H9 (cell line): ENCODE measurements around the gene EML1. TPM values are rescaled to one million over a fixed set of nuclear protein-coding genes. Genes with fewer than 3 reads are reported as not detected.

ENCODE experiments used
- DNase-seq: peaks from one replicate; pipeline ENCODE4 v3.0.0-alpha.2; 2017
- H2AFZ ChIP-seq: one replicate; pipeline ENCODE4 v1.6.1; 2013; ENCODE audit warnings: mild to moderate bottlenecking, low read length, control low read depth, moderate library complexity
- H2AK5ac ChIP-seq: 2 replicates; pipeline ENCODE4 v1.6.1; 2013; ENCODE audit warnings: low read length, control low read depth, mixed read lengths; ENCODE audit not compliant: insufficient read length
- H2BK120ac ChIP-seq: one replicate; pipeline ENCODE4 v1.6.1; 2013; ENCODE audit warnings: low read depth, mild to moderate bottlenecking, low read length, control low read depth, inconsistent platforms; ENCODE audit not compliant: poor library complexity, severe bottlenecking
- H2BK12ac ChIP-seq: 2 replicates; pipeline ENCODE4 v1.6.1; 2013; ENCODE audit warnings: low read length, control low read depth, mixed read lengths, low read depth; ENCODE audit not compliant: insufficient read length
- H2BK15ac ChIP-seq: 2 replicates; pipeline ENCODE4 v1.6.1; 2013; ENCODE audit warnings: low read depth, low read length, control low read depth
- H2BK20ac ChIP-seq: one replicate; pipeline ENCODE4 v1.6.1; 2013; ENCODE audit warnings: low read depth, mild to moderate bottlenecking, low read length, control low read depth, inconsistent platforms; ENCODE audit not compliant: poor library complexity, severe bottlenecking
- H2BK5ac ChIP-seq: 2 replicates; pipeline ENCODE4 v1.6.1; 2013; ENCODE audit warnings: low read length, control low read depth, mixed read lengths; ENCODE audit not compliant: insufficient read length
- H3K14ac ChIP-seq: 2 replicates; pipeline ENCODE4 v1.6.1; 2013; ENCODE audit warnings: low read length, control low read depth; ENCODE audit not compliant: insufficient read depth
- H3K18ac ChIP-seq: 2 replicates; pipeline ENCODE4 v1.6.1; 2013; ENCODE audit warnings: low read depth, mild to moderate bottlenecking, mixed read lengths, low read length, control low read depth; ENCODE audit not compliant: insufficient read length
- H3K23ac ChIP-seq: 2 replicates; pipeline ENCODE4 v1.6.1; 2013; ENCODE audit warnings: low read length, control low read depth, mixed read lengths, low read depth; ENCODE audit not compliant: insufficient read length
- H3K23me2 ChIP-seq: 2 replicates; pipeline ENCODE4 v1.6.1; 2013; ENCODE audit warnings: low read depth, mild to moderate bottlenecking, mixed read lengths, low read length, control low read depth; ENCODE audit not compliant: insufficient read length, poor library complexity, severe bottlenecking
- H3K27ac ChIP-seq: 2 replicates; pipeline ENCODE4 v1.5.1; 2013; ENCODE audit warnings: low read length, control low read depth, mixed read lengths, low read depth; ENCODE audit not compliant: insufficient read length
- H3K27me3 ChIP-seq: 2 replicates; pipeline ENCODE4 v1.6.1; 2013; ENCODE audit warnings: low read length, control low read depth, inconsistent platforms; ENCODE audit not compliant: insufficient read depth
- H3K4ac ChIP-seq: 2 replicates; pipeline ENCODE4 v1.6.1; 2013; ENCODE audit warnings: low read depth, mild to moderate bottlenecking, control low read depth, inconsistent platforms, low read length, moderate library complexity
- H3K4me1 ChIP-seq: 2 replicates; pipeline ENCODE4 v1.6.1; 2013; ENCODE audit warnings: low read length, control low read depth, inconsistent platforms; ENCODE audit not compliant: insufficient read depth
- H3K4me2 ChIP-seq: 2 replicates; pipeline ENCODE4 v1.6.1; 2013; ENCODE audit warnings: low read length, control low read depth, mixed read lengths; ENCODE audit not compliant: insufficient read length, insufficient read depth
- H3K56ac ChIP-seq: 2 replicates; pipeline ENCODE4 v1.6.1; 2013; ENCODE audit warnings: low read depth, mild to moderate bottlenecking, mixed read lengths, low read length, control low read depth; ENCODE audit not compliant: insufficient read length
- H3K79me1 ChIP-seq: 2 replicates; pipeline ENCODE4 v1.6.1; 2013; ENCODE audit warnings: low read depth, mild to moderate bottlenecking, moderate library complexity, low read length, control low read depth, inconsistent platforms; ENCODE audit not compliant: insufficient read depth, poor library complexity, severe bottlenecking
- H3K79me2 ChIP-seq: 2 replicates; pipeline ENCODE4 v1.6.1; 2013; ENCODE audit warnings: low read length, control low read depth, inconsistent platforms; ENCODE audit not compliant: insufficient read depth
- H3K9ac ChIP-seq: 2 replicates; pipeline ENCODE4 v1.6.1; 2013; ENCODE audit warnings: low read length, control low read depth, mixed read lengths; ENCODE audit not compliant: insufficient read length; ENCODE audit errors: extremely low read depth
- H3K9me3 ChIP-seq: one replicate; pipeline ENCODE4 v1.6.1; 2013; ENCODE audit warnings: low read depth, low read length, inconsistent platforms; ENCODE audit not compliant: control insufficient read depth
- H3T11ph ChIP-seq: one replicate; pipeline ENCODE4 v1.6.1; 2013; ENCODE audit warnings: mild to moderate bottlenecking, low read length, control low read depth, inconsistent platforms
- H4K20me1 ChIP-seq: one replicate; pipeline ENCODE4 v1.6.1; 2013; ENCODE audit not compliant: control insufficient read depth, insufficient read length, insufficient read depth
- H4K5ac ChIP-seq: 2 replicates; pipeline ENCODE4 v1.6.1; 2013; ENCODE audit warnings: low read depth, mild to moderate bottlenecking, mixed read lengths, low read length, control low read depth; ENCODE audit not compliant: insufficient read length
- H4K8ac ChIP-seq: replicated peaks from 2 replicates; pipeline ENCODE4 v1.6.1; 2013; ENCODE audit warnings: low read length, control low read depth, mixed read lengths, low read depth; ENCODE audit not compliant: insufficient read length
- H4K91ac ChIP-seq: 2 replicates; pipeline ENCODE4 v1.6.1; 2013; ENCODE audit warnings: low read depth, mild to moderate bottlenecking, moderate library complexity, mixed read lengths, low read length, control low read depth; ENCODE audit not compliant: insufficient read length
- H3K27ac Mint-ChIP-seq, 3 experiments: 2 replicates in 2 of 3; 3 replicates in 1 of 3; pipeline ENCODE4 v1.8.0; 2020 to 2021; ENCODE audit warnings: mixed read lengths in 3 of 3, mild to moderate bottlenecking in 1 of 3, moderate library complexity in 1 of 3
- H3K27me3 Mint-ChIP-seq: 2 replicates; pipeline ENCODE4 v1.8.0; 2021; ENCODE audit warnings: low read depth, mild to moderate bottlenecking, moderate library complexity, mixed read lengths
- H3K36me3 Mint-ChIP-seq, 3 experiments: 2 replicates in 2 of 3; 3 replicates in 1 of 3; pipeline ENCODE4 v1.8.0; 2020 to 2021; ENCODE audit warnings: low read depth in 3 of 3, mixed read lengths in 3 of 3; ENCODE audit not compliant: insufficient read depth in 1 of 3
- H3K4me1 Mint-ChIP-seq, 2 experiments: 2 replicates each; pipeline ENCODE4 v1.8.0; 2020; ENCODE audit warnings: mixed read lengths in 2 of 2
- H3K4me3 Mint-ChIP-seq, 2 experiments: 2 replicates in 1 of 2; 3 replicates in 1 of 2; pipeline ENCODE4 v1.8.0; 2020 to 2021; ENCODE audit warnings: mild to moderate bottlenecking in 2 of 2, mixed read lengths in 2 of 2, moderate library complexity in 1 of 2
- H3K9me3 Mint-ChIP-seq, 2 experiments: 2 replicates in 1 of 2; 3 replicates in 1 of 2; pipeline ENCODE4 v1.8.0; 2020; ENCODE audit warnings: mild to moderate bottlenecking in 2 of 2, mixed read lengths in 2 of 2, moderate library complexity in 1 of 2
- WGBS: extraction: QIAGEN DNeasy Blood & Tissue Kit; methylation state at CpG from one replicate; pipeline ENCODE4 v1.1.7; 2013; ENCODE audit warnings: missing lambda C conversion rate, low lambda C conversion rate, mixed read lengths; ENCODE audit not compliant: insufficient read length; ENCODE audit errors: extremely low coverage; 5-methylcytosine and 5-hydroxymethylcytosine counted together
- total RNA-seq: library from RNA; stranded (reverse); gene quantifications from 2 replicates; pipeline ENCODE4 v1.2.1, GENCODE V29; 2021
- TF ChIP-seq, protein P1 (sequence below): fragments of 200-600 bp; sonication (generic); conservative IDR thresholded peaks from 3 replicates; pipeline ENCODE4 v1.8.0; 2021; ENCODE audit warnings: antibody characterized with exemption, mild to moderate bottlenecking

EML1 gene
- total RNA-seq, 1 experiment from 2014 or later: 16.7 TPM

DNA sequence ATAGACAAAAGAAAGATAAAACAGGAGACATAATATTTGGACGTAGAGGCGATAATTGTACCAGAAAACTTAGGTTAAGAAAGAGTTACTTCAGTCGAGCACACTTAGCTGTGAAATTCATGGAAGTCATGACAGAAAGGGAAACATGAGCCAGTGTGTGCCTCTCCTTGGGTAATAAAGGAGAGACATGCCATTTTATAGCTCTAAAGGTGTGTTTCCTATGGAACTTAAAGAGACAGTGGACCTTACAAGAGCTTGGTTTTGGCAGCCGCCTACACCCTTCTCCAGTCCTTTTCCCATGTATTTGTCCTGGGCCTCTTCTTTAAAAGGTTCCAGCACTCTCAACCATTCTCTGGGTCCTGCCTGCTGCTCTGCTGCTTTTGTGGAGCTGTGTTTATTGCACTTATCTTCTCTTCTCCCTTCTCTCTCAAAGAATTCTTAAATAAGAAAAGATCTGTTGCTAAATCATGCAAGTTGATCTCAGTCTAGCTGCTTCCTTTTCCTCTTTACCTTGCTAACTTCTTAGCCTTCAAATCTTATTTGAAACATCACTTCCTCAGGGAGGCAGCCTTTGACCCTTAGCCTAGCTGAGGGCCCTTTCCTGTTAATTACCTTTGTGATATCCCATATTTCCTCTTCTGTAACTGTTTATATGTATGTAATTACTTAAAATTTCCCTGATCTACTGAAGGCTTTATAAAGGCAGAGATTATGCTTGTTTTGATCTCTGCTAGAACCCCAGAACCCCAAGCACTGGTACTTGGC lies 190.2 kb downstream of the EML1 start:
- no peak overlapping the region for H2BK5ac ChIP-seq
- no peaks in the 10 kb centered on the region for H3K27me3 Mint-ChIP-seq
- H4K5ac ChIP-seq: no peak overlapping the region
- peaks cover 9 to 11% of the 10 kb centered on the region in 2 experiments for H3K9me3 Mint-ChIP-seq
- no peaks in the 10 kb centered on the region for H3K23me2 ChIP-seq
- no peaks in the 10 kb centered on the region for H3K79me2 ChIP-seq
- no peak overlapping the region for H2BK12ac ChIP-seq
- no peak overlapping the region for H4K8ac ChIP-seq
- H3K9me3 ChIP-seq: peaks cover 5% of the 10 kb centered on the region
- no peaks in the 10 kb centered on the region for H3K27me3 ChIP-seq
- H4K91ac ChIP-seq: no peak overlapping the region
- no peaks in the 10 kb centered on the region for H3K4me1 ChIP-seq
- H3K79me1 ChIP-seq: no peaks in the 10 kb centered on the region
- no peak overlapping the region for H2BK120ac ChIP-seq
- no peak for DNase-seq
- H4K20me1 ChIP-seq: no peaks in the 10 kb centered on the region
- H3K23ac ChIP-seq: no peak overlapping the region
- no peak overlapping the region for H3T11ph ChIP-seq
- H3K4me2 ChIP-seq: no peak overlapping the region
- no peak overlapping the region for H2BK20ac ChIP-seq
- H3K36me3 Mint-ChIP-seq: peaks cover 7 to 12% (median 11%) of the 10 kb centered on the region in 3 experiments
- no peak overlapping the region for H3K9ac ChIP-seq
- no peak overlapping the region for H3K56ac ChIP-seq
- TF ChIP-seq, protein P1, sequence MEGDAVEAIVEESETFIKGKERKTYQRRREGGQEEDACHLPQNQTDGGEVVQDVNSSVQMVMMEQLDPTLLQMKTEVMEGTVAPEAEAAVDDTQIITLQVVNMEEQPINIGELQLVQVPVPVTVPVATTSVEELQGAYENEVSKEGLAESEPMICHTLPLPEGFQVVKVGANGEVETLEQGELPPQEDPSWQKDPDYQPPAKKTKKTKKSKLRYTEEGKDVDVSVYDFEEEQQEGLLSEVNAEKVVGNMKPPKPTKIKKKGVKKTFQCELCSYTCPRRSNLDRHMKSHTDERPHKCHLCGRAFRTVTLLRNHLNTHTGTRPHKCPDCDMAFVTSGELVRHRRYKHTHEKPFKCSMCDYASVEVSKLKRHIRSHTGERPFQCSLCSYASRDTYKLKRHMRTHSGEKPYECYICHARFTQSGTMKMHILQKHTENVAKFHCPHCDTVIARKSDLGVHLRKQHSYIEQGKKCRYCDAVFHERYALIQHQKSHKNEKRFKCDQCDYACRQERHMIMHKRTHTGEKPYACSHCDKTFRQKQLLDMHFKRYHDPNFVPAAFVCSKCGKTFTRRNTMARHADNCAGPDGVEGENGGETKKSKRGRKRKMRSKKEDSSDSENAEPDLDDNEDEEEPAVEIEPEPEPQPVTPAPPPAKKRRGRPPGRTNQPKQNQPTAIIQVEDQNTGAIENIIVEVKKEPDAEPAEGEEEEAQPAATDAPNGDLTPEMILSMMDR: no peak
- H3K27ac Mint-ChIP-seq: no peak overlapping the region
- no peak overlapping the region for H2BK15ac ChIP-seq
- H2AFZ ChIP-seq: no peak overlapping the region
- peaks cover 0 to 8% of the 10 kb centered on the region in 2 experiments; a peak in 2 of 4 replicates for H3K4me1 Mint-ChIP-seq
- no CpG with 5 or more reads among the region's 4 CpGs for WGBS
- no peak overlapping the region for H3K14ac ChIP-seq
- H3K4me3 Mint-ChIP-seq: no peak overlapping the region
- no peak overlapping the region for H3K4ac ChIP-seq
- H3K27ac ChIP-seq: no peak overlapping the region
- H3K18ac ChIP-seq: no peak overlapping the region
- no peak overlapping the region for H2AK5ac ChIP-seq
